Hematopoietic multipotent progenitor cell treated with erythropoietin and hydrocortisone succinate and interleukin-3 and kit ligand, for 15 days (in vitro differentiated cells): ENCODE data around the gene GPRASP1.
A peak's percentile ranks its signal among the peaks of the same experiment; 100 is the strongest.
"Not testable (repeated sequence)": the region's sequence is repeated elsewhere in the genome, so short reads cannot be mapped to it uniquely, and the experiment has no call there.

Experiments used
- DNase-seq: peaks from one replicate; pipeline ENCODE4 v3.0.0-alpha.2; 2015; ENCODE audit warnings: low spot score

GPRASP1 gene

GRCh38 chrX:102651242-102652011 is at the start of gene GPRASP1:
TSS of gene GPRASP1 (plus strand) at chrX:102651483. CDS start at chrX:102653914, 2,431 bp downstream.
- DNase-seq = no peak

GRCh38 chrX:102604327-102604726 is 47.0 kb upstream of the GPRASP1 start:
- DNase-seq = no peak

DNA sequence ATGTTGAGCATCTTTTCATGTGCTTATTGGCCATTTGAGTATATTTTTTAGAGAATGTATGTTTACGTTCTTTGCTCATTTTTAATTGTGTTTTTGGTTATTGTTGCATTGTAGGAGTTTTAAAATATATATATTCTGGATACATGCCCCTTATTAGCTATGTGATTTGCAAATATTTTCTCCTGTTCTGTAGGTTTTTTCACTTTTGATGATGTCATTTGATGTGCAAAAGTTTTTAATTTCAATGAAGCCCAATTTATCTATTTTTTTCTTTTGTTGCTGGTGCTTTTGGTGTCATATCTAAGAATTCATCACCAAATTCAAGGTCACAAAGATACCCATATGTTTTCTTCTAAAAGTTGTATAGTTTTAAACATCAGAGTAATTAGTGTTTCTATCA is 45.2 kb upstream of the GPRASP1 start:
- DNase-seq = no peak

DNA sequence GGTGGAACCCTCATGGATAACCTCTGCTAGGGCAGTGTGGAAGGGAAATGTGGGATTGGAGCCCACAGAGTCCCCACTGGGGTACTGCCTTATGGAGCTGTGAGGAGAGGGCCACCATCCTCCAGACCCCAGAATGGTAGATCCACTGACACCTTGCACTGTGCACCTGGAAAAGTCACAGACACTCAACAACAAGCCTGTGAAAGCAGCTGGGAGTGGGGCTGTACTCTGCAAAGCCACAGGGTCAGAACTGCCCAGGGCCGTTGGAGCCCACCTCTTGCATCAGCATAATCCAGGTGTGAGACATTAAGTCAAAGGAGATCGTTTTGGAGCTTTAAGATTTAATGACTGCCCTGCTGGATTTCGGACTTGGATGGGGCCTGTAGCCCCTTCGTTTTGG is 40.4 kb upstream of the GPRASP1 start:
- DNase-seq = no peak

GRCh38 chrX:102624105-102624504 is 27.2 kb upstream of the GPRASP1 start:
- DNase-seq = no peak

GRCh38 chrX:102627640-102628039 is 23.6 kb upstream of the GPRASP1 start:
- DNase-seq = no peak

GRCh38 chrX:102637561-102637960 is 13.7 kb upstream of the GPRASP1 start:
- DNase-seq = no peak

- DNase-seq = no peak
Measured at GRCh38 chrX:102650903-102651241, 411 bp upstream of the GPRASP1 start.

DNA sequence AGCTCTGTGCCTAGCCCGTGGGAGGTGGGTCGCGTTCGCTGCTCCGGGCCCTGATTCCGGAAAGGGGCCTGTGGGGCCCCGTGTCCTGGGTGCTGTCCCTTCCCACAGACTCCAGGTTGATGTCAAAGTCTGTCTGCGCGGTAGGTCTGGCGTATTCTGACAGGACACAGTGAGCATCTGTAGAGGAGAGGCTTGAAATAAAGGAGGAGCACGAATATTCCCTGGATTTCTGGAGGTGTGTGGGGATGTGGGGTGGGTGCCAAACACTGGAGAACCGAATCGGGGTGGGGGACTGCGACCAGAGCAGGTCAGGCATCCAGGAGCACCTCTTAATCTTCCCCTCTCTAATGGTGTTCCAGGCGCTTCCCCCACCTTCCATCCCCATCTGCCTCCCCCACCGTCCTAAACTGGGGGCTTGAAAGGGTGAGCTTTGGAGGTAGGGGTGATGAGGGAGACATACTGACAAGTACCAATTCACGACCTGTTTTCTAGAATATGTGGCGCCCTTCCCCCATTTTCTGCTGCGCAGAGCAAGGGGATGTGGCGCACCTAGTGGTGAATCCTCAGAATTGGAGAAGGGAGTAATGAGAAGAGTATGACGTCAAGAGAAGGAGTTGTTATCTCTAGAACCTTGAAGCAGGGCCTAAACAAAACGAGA is 877 bp downstream of the GPRASP1 start:
- DNase-seq = peak; percentile 26

DNA sequence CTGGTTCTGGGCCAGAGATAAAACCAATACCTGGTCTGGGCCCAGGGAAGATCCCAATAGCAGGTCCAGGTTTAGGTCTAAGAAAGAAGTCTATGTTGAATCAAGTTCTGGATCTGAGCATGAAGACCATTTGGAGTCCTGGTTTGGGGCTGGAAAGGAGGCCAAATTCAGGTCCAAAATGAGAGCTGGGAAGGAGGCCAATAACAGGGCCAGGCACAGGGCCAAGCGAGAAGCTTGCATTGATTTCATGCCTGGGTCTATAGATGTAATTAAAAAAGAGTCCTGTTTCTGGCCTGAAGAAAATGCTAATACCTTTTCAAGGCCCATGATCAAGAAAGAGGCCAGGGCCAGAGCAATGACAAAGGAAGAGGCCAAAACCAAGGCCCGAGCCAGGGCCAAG is 3.4 kb downstream of the GPRASP1 start:
- no peak for DNase-seq

DNA sequence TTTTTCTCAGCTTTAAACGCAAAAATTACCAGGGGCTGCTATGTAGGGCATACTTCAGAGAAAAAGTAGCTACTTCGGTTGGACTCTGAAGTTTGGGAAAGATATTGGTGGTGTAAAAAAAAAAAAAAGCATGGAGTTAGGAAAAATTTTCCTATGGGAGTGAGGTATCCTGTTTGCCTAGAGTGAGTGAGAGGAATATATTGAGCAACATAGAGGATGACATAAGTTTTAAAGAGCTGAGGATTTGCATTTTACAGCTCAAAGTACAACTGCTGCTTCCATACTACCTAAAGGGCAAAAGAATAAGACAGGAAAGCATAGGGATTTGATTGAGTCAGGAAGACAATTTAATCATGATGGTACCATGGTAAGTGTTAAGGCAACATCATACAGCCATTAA is 7.3 kb downstream of the GPRASP1 start:
- DNase-seq = no peak

GRCh38 chrX:102659790-102660757 is 8.8 kb downstream of the GPRASP1 start:
- DNase-seq = peak; percentile 76

DNA sequence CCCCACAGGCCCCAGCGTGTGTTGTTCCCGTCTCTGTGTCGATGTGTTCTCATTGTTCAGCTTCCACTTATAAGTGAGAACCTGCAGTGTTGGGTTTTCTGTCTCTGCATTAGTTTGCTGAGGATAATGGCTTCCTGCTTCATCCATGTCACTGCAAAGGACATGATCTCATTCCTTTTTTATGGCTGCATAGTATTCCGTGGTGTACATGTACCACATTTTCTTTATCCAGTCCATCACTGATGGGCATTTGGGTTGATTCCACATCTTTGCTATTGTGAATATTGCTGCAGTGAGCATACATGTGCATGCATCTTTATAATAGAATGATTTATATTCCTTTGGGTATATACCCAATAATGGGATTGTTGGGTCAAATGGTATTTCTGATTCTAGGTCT is 12.5 kb downstream of the GPRASP1 start:
- not testable (repeated sequence) for DNase-seq

DNA sequence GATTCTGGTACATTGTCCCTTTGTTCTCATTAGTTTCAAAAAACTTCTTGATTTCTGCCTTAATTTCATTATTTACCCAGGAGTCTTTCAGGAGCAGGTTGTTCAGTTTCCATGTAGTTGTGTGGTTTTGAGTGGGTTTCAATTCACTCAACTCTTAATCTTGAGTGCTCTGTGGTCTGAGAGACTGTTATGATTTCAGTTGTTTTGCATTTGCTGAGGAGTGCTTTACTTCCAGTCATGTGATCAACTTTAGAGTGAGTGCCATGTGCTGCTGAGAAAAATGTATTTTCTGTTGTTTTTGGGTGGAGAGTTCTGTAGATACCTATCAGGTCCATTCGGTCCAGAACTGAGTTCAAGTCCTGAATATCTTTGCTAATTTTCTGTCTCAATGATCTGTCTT is 15.8 kb downstream of the GPRASP1 start:
- not testable (repeated sequence) for DNase-seq

DNA sequence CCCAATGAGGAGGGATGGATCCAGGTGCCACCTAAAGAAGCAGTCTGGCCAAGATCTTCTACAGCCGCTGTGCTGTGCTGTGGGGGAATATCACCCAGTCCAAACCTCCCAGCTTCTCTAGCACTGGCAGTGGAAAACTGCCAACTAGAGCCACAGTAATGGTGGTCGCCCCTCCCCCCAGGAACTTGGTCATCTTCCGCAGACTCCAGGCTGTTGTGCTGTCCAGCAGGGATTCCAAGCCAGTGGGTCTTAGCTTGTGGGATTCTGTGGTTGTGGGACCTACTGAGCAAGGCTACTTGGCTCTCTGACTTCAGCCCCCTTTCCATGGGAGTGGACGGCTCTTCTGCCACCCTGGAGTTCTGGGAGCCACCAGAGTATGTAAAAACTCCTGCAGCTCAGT is 18.2 kb downstream of the GPRASP1 start:
- DNase-seq = no peak

- DNase-seq = no peak
Measured at GRCh38 chrX:102672856-102673255, 21.6 kb downstream of the GPRASP1 start.

- not testable (repeated sequence) for DNase-seq
Measured at GRCh38 chrX:102677479-102677878, 26.2 kb downstream of the GPRASP1 start.

- DNase-seq = no peak
Measured at GRCh38 chrX:102684772-102685520, 33.7 kb downstream of the GPRASP1 start.

GRCh38 chrX:102694749-102695148 is 43.5 kb downstream of the GPRASP1 start:
- no peak for DNase-seq

- no peak for DNase-seq
Measured at GRCh38 chrX:102696306-102696705, 45.0 kb downstream of the GPRASP1 start.

DNA sequence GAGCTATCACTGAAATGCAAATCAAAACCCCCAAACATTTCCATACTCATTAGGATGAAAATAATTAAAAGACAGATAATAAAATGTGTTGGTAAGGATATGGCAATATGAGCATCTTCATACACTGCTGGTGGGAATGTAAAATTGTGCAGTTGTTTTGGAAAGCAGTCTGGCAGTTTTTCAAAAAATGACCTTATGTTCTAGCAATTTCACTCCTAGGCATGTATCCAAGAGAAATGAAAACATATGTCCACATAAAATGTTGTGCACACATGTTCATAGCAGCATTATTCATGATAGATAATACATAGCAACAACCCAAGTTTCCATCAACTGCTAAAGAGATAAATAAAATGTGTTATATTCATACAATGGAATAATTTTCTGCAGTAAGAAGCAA is 46.2 kb downstream of the GPRASP1 start:
- DNase-seq = no peak
